Adrenal gland (tissue), 12 donors: Measurements from ENCODE around the gene NHSL2. TPM values are rescaled to one million over a fixed set of nuclear protein-coding genes. Genes with fewer than 3 reads are reported as not detected.
A peak's percentile ranks its signal among the peaks of the same experiment; 100 is the strongest.
"Not testable (repeated sequence)": the region's sequence is repeated elsewhere in the genome, so short reads cannot be mapped to it uniquely, and the experiment has no call there.

Experiments
- DNase-seq, 7 donors: peaks; one replicate each; pipeline ENCODE4 v3.0.0-alpha.2; 2019 to 2020
- H3K27ac ChIP-seq, 5 donors: fragments of 200-600 bp; sonication (generic) in 4 of 5; 1 replicate in 3 of 5; 2 replicates in 2 of 5; pipeline versions ENCODE4 v1.5.1 to v1.8.0; 2016 to 2020; ENCODE audit warnings: mild to moderate bottlenecking in 1 of 5
- H3K27me3 ChIP-seq: fragments of 200-600 bp; 2 replicates; pipeline ENCODE4 v1.8.0; 2021
- H3K36me3 ChIP-seq, 2 donors: fragments of 200-600 bp; replicated peaks in 1 of 2; 1 replicate in 1 of 2; 2 replicates in 1 of 2; pipeline versions ENCODE4 v1.5.1 to v1.8.0; 2018 to 2022
- H3K4me1 ChIP-seq, 2 donors: fragments of 200-600 bp; replicated peaks in 1 of 2; 1 replicate in 1 of 2; 2 replicates in 1 of 2; pipeline versions ENCODE4 v1.5.1 to v1.8.0; 2018 to 2021
- H3K4me3 ChIP-seq, 4 donors: fragments of 200-600 bp; sonication (generic) in 3 of 4; one replicate each; pipeline ENCODE4 v1.5.1; 2016 to 2018
- H3K9me3 ChIP-seq, 3 donors: fragments of 200-600 bp; sonication (generic) in 1 of 3; replicated peaks in 1 of 3; 1 replicate in 2 of 3; 2 replicates in 1 of 3; pipeline versions ENCODE4 v1.5.1 to v1.8.0; 2016 to 2021
- POLR2A ChIP-seq, 2 donors: fragments of 450-650 bp; IDR thresholded peaks; one replicate each; pipeline ENCODE4 v1.6.1; 2017; ENCODE audit warnings: antibody characterized with exemption in 2 of 2, mild to moderate bottlenecking in 2 of 2, moderate library complexity in 1 of 2
- WGBS, 4 donors: extraction: QIAGEN DNeasy Blood & Tissue Kit in 2 of 4; methylation state at CpG; one replicate each; pipeline versions ENCODE4 v1.1.5 to v1.1.7; 2013 to 2017; 5-methylcytosine and 5-hydroxymethylcytosine counted together
- intact Hi-C, 2 donors: fragments of 100-400 bp; cut with DNase I; formaldehyde crosslinking; loops; one replicate each; pipeline versions ENCODE4 v1.14.1 to v1.15.0; 2022 to 2023
- polyA plus RNA-seq, 3 donors: library from polyadenylated mRNA; stranded (reverse); fragments of 200-250 nt in 2 of 3; fragments of 350-450 nt in 1 of 3; fragmentation: Illumina TruSeq in 1 of 3; extraction: RNeasy Lipid Tissue Mini Kit (QIAGEN cat#74804) in 1 of 3; gene quantifications; one replicate each; pipeline ENCODE4 v1.2.3, GENCODE V29; 2013 to 2014
- total RNA-seq, 9 donors: library from RNA; depleted of rRNA in 4 of 9; stranded (reverse); fragments of >200 nt in 4 of 9; fragments of 120-200 nt in 1 of 9; fragmentation: NEBNext Ultra II Directional in 1 of 9; extraction: Animal tissue kit (Norgen Biotek cat#: 25700) in 1 of 9; gene quantifications; one replicate each; pipeline versions ENCODE4 v1.1.0 to v1.2.4, GENCODE V29; 2013 to 2023
- TF ChIP-seq, protein P1 (sequence below), 6 experiments: fragments of 450-650 bp in 4 of 6; fragments of 200-600 bp in 2 of 6; sonication (generic) in 1 of 6; IDR thresholded peaks; 1 replicate in 5 of 6; 2 replicates in 1 of 6; pipeline versions ENCODE4 v1.5.1 to v1.8.0; 2016 to 2021; ENCODE audit warnings: antibody characterized with exemption in 6 of 6, mild to moderate bottlenecking in 2 of 6, moderate library complexity in 1 of 6
- donor health status: healthy with polysubstance abuse.
- donor health status: Bipolar disorder and iron deficiency.
- donor health status: DM: yes; HTN: yes; CAD: no.
- donor health status: DM: no; HTN: no; CAD: no.
- donor health status: DM: no; HTN: no; CAD: no.
- donor health status: DM: yes; HTN: yes; CAD: no.

Gene NHSL2
- total and polyA plus RNA-seq, 12 donors: 1.3 to 18.2 (median 4.8) TPM

DNA sequence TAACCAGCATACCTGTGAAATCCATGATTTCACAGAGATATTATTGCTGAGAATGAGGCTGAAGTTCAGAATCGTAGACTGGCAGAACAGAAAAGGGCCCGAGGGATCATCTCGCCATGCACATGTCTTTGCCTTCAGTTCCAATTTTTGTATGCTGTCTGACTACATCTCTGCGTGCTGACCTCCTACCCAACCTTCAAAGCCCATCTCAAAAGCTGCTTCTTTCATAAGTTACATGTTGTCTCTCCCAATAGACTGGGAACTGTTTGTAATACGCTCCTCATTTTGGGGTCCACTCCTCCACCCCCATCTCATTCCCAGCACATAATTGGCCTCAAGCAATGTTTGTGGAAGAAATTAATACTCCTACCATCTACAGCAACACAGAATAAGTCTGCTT lies 142.9 kb downstream of the NHSL2 start:
- Histone ChIP-seq H3K27ac (no peak overlapping the region), H3K4me3 (no peak overlapping the region), H3K36me3 (no peaks in the 10 kb centered on the region), H3K4me1 (no peaks in the 10 kb centered on the region), H3K27me3 (no peaks in the 10 kb centered on the region), H3K9me3 (no peaks in the 10 kb centered on the region)
- TF ChIP-seq, protein P1, sequence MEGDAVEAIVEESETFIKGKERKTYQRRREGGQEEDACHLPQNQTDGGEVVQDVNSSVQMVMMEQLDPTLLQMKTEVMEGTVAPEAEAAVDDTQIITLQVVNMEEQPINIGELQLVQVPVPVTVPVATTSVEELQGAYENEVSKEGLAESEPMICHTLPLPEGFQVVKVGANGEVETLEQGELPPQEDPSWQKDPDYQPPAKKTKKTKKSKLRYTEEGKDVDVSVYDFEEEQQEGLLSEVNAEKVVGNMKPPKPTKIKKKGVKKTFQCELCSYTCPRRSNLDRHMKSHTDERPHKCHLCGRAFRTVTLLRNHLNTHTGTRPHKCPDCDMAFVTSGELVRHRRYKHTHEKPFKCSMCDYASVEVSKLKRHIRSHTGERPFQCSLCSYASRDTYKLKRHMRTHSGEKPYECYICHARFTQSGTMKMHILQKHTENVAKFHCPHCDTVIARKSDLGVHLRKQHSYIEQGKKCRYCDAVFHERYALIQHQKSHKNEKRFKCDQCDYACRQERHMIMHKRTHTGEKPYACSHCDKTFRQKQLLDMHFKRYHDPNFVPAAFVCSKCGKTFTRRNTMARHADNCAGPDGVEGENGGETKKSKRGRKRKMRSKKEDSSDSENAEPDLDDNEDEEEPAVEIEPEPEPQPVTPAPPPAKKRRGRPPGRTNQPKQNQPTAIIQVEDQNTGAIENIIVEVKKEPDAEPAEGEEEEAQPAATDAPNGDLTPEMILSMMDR (IDR thresholded peaks at IDR 0.05): no peak
- no peak for TF ChIP-seq POLR2A (IDR thresholded peaks at IDR 0.05)
- 81 to 96% (median 88%) methylated on average over 5 of the region's 5 CpGs for WGBS, 4 donors
- intact Hi-C loops: no loop called here
- no peak for DNase-seq

DNA sequence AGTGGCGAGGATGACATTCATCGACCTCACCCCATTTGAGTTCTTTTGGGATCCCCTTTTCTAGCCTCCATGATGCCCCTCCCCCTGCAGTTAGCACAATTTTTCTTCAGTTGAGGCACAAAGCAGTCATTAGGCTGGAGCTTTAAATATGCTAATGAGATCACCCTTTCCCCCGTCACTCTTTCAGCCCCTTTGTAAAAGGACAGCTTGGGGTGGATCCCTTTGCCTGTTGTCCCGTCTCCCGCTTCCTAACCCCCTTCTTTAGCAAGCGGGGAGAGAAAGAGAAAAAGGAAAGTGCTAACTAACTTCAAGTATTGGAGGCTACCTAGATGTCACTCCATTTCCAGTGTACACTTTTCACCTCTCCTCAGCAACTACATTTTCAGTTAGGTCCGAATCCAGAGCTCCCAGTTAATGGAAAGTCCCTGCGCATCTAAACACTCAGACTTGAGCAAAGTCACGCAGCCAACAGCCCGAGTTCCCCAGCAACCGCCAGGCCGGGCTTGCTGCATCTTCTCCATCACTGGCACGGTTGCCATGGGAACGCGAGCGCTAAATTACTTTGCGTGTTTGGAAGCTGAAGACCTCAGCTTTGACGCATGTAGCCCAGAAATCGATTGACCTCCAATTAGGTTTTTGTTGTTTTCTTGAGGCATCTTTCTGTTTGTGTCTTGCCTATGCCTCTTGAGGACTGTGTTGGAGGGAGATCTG lies 144.3 kb downstream of the NHSL2 start:
- intact Hi-C loops: no loop called here
- Histone ChIP-seq H3K4me3 (no peak overlapping the region), H3K4me1 (no peaks in the 10 kb centered on the region), H3K9me3 (no peaks in the 10 kb centered on the region), H3K27ac (no peak overlapping the region), H3K27me3 (no peaks in the 10 kb centered on the region), H3K36me3 (no peaks in the 10 kb centered on the region)
- TF ChIP-seq, protein P1 (IDR thresholded peaks at IDR 0.05): no peak
- no peak for TF ChIP-seq POLR2A (IDR thresholded peaks at IDR 0.05)
- 68 to 92% (median 80%) methylated on average over 18 to 19 of the region's 19 CpGs for WGBS, 4 donors
- peak in 1 of 7 donors; percentile 76 for DNase-seq

DNA sequence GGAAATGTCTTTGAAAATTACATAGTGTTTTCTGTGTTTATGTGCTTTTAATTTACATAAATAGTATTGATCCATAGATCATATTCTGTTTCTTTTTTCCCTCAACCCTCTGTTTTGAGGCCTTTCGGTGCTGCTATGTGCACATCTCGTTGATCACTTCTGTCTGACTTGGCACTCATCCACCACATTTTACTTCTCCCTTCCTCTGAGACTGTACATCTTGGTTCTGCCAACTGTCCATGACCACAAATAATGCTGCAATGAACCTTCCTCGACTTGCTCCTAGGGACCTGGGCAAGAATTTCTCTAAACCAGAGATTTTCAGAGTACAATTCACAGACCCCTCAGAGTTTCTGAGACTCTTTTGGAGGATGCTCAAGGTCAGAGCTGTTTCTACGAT lies 146.7 kb downstream of the NHSL2 start:
- no peak for TF ChIP-seq POLR2A (IDR thresholded peaks at IDR 0.05)
- TF ChIP-seq, protein P1 (IDR thresholded peaks at IDR 0.05): no peak
- no peaks in the 10 kb centered on the region for H3K27me3 ChIP-seq
- no peak for DNase-seq
- no peaks in the 10 kb centered on the region for H3K9me3 ChIP-seq
- H3K4me3 ChIP-seq: no peak overlapping the region
- H3K27ac ChIP-seq: no peak overlapping the region
- intact Hi-C loops: no loop called here
- no peaks in the 10 kb centered on the region for H3K36me3 ChIP-seq
- no peaks in the 10 kb centered on the region for H3K4me1 ChIP-seq
- WGBS, 4 donors: 15 to 29% (median 22%) methylated on average over 4 of the region's 4 CpGs

DNA sequence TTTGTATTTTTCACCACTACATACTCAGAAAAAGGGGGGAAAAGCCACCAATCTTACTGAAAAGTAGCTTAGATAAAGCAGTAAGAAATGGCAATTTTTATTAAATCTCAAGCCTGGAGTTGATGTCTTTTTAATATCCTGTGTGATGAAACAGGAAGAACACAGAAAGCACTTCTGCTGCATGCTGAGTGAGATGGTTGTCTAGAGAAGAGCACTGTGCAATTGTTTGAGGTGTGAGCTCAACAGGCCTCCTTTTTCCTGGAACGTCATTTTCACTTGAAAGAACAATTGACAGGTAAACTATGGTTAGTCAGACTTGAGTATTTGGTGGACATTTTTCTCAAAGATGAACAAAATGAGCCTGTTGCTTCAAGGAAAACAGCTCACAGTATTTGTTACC lies 147.2 kb downstream of the NHSL2 start:
- DNase-seq: no peak
- peaks cover 0 to 5% of the 10 kb centered on the region in 2 donors for H3K4me1 ChIP-seq
- no peaks in the 10 kb centered on the region for H3K9me3 ChIP-seq
- H3K27ac ChIP-seq: no peak overlapping the region
- H3K27me3 ChIP-seq: no peaks in the 10 kb centered on the region
- 33 to 50% (median 48%) methylated on average over 1 of the region's 1 CpG for WGBS, 4 donors
- H3K36me3 ChIP-seq: no peaks in the 10 kb centered on the region
- TF ChIP-seq, protein P1 (IDR thresholded peaks at IDR 0.05): no peak
- TF ChIP-seq POLR2A (IDR thresholded peaks at IDR 0.05): no peak
- intact Hi-C loops: no loop called here
- H3K4me3 ChIP-seq: no peak overlapping the region

DNA sequence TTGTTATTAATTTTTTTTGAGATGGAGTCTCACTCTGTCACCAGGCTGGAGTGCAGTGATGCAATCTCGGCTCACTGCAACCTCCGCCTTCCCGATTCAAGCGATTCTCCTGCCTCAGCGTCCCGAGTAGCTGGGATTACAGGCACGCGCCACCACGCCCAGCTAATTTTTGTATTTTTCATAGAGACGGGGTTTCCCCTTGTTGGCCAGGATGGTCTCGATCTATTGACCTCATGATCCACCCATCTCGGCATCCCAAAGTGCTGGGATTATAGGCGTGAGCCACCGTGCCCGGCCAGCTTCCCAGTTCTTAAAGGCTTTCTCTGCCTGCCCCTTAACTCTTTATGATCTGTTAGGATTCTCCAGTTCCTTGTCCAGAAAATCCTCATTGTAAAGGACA lies 147.7 kb downstream of the NHSL2 start:
- DNase-seq, H3K9me3 ChIP-seq, H3K27me3 ChIP-seq, H3K36me3 ChIP-seq, H3K27ac ChIP-seq, H3K4me3 ChIP-seq, intact Hi-C loops: not testable (repeated sequence)
- H3K4me1 ChIP-seq: peaks cover 0 to 10% of the 10 kb centered on the region in 2 donors
- 78 to 92% (median 83%) methylated on average over 15 of the region's 15 CpGs for WGBS, 4 donors
